Skeletal muscle cell (primary cell): ENCODE results near the gene AACS.
"Not testable (repeated sequence)": the region's sequence is repeated elsewhere in the genome, so short reads cannot be mapped to it uniquely, and the experiment has no call there.

ENCODE experiments used
- DNase-seq: peaks from one replicate; pipeline ENCODE4 v3.0.0-alpha.2; 2010; ENCODE audit warnings: low read depth
- H3K4me3 ChIP-seq: 2 replicates; pipeline ENCODE4 v1.5.1; 2011; ENCODE audit warnings: low read depth, mild to moderate bottlenecking, control low read depth, low read length, moderate library complexity

Gene AACS

DNA sequence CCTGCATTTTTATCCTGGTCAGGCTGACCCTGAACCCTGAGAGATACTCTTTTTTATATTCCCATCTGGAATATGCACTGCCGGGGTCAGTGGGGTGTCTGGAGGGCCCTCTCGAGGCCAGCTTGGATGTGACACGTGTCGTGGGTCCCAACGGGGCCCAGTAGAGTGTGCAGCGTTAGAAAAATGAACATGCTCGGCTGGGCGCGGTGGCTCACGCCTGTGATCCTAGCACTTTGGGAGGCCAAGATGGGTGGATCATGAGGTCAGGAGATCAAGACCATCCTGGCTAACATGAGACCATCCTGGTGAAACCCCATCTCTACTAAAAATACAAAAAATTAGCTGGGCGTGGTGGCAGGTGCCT is 76.0 kb downstream of the AACS start:
- not testable (repeated sequence) for DNase-seq

DNA sequence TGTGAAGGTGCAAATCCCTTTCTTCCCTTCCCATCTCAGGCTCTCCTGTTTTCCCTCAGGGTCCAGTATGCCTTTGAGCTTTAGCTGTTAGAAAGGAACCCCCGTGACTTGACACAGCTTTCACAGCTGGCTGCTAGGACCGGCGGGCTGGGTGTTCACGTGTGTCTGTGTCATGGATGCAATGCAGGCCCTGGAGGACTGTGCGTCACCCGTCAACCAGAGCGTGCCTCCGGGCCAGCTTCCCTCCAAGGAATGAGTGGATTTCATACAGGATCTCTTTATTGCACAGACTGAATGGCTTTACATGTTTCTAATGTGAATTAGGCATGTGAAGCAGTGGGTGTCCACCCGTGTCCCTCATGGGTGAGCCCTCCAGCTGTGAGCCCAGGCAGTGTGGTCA is 77.4 kb downstream of the AACS start:
- peak; percentile 15 for DNase-seq
- H3K4me3 ChIP-seq = no peak overlapping the region

More for the DNA sequence above, 76.0 kb downstream of the AACS start:
- not testable (repeated sequence) for H3K4me3 ChIP-seq

DNA sequence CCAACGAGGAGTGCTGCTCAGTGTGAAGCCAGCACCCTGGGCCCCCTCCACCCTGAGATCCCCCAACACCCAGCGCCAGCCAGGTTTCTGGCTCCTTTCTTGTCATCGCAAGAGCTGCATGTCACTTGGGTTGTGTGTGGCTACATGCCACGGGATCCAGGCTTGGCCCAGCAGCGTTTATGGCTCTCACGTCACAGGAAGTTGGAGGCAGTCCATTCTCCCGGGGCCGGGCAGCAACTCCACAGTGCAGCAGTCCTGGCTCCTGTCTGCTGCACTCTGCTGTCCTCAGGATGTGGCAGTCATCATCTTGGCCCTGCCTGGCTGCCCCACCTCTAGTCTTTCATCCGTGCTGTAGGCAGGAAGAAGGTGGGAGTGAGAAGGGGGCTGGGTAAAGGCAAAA is 78.3 kb downstream of the AACS start:
- DNase-seq = no peak
- no peak overlapping the region for H3K4me3 ChIP-seq

DNA sequence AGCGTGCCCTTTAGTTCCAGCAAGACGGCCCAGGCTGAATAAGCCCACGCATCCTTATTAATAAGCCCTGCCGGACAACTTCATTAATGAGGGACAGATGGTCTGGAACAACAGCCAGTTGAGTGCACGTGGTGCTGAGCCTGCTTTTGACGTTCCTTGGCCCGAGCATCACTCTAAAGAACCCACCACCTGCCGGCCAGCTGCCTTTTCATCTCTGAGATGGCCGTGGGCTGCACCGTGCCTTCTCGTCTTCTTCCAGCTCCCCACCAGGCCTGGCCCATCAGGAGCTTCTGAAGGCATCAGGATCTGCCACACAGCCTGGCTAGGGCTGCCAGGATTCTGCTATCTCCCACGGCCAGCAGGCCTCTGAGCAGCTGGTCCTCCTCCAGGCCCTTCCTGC is 80.0 kb downstream of the AACS start:
- no peak overlapping the region for H3K4me3 ChIP-seq
- no peak for DNase-seq

DNA sequence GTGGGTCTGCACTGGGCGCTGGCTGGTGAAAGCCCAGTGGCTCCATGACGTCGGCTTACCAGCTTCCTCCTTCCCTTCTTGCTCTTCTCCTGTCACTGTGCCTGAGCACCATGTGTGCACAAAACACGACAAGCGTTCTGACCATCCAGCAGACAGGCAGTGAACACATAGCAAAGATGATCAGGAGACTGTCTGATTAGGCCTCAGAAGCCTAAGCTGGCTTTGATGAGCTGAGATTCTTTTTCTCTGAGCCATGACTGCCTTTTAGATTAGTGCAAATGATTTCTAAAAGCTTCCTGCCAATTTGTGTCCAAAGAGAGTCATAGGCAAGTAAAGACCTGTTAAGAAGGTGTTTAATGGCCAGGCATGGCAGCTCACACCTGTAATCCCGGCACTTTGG is 83.1 kb downstream of the AACS start:
- no peak overlapping the region for H3K4me3 ChIP-seq
- DNase-seq = no peak

DNA sequence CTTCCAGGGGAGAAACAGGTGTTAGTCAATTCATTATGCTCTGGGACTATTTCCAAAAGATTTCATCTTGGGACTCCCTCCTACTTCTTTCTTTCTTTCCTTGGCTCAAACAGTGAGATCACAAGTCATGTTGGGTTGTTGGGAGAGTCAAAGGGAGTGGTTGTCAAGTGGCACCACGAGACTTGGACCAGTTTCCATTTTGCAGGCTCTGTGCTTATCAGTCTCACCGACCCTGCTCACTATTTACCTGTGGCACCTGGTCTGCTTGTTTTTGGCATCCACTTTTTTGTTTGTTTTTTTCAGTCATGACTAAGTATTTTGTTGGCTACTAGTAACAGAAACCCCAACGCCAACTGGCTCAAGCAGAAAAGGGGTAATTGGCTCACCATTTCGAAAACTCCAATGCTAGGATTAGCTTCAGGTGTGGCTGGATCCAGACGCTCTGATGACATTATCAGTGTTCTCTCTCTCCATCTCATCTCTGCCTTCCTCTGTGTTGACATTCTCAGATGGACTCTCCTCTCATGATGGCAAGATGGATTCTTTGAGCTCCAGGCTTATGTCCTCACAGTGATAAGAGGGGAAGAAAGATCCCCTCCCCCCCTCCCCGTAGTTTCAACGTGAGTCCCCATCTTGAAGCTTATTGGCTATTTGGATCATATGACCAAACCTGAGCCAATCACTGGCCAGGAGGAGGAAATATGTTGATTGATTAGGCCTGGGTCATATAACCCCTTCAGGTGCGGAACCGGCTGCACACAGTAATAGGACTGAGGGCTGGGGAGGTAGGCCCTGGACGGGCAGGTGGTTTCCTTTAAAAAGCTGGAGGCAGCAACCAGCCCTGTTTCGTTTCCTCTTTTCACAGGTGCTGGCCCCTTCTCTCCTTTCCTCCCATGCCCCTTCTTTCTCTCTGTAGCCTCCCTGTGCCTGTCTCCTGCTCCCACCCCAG is 84.2 kb downstream of the AACS start:
- DNase-seq = no peak
- H3K4me3 ChIP-seq = no peak overlapping the region

GRCh38 chr12:125151284-125151683 is 86.0 kb downstream of the AACS start:
- no peak for DNase-seq
- no peak overlapping the region for H3K4me3 ChIP-seq

DNA sequence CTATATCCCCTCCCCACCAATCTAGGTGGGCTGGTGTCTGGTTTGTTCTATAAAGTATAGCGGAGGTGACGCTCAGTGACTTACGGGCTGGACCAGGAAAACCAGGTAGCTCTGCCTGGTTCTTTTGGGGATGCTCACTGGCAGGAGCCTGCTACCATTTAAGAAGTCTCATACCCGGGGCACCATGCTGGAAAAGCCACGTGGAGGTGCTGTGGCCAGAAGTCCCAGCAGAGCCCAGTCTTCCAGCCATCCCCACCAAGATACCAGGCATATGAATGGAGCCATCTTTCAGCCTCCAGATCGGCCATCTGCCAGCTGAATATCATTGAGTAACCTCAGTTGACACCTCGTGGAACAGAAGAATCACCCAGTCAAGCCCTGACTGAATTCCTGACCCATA is 87.2 kb downstream of the AACS start:
- no peak overlapping the region for H3K4me3 ChIP-seq
- DNase-seq = no peak

- no peak for DNase-seq
Measured at GRCh38 chr12:125155366-125155765, 90.1 kb downstream of the AACS start.

DNA sequence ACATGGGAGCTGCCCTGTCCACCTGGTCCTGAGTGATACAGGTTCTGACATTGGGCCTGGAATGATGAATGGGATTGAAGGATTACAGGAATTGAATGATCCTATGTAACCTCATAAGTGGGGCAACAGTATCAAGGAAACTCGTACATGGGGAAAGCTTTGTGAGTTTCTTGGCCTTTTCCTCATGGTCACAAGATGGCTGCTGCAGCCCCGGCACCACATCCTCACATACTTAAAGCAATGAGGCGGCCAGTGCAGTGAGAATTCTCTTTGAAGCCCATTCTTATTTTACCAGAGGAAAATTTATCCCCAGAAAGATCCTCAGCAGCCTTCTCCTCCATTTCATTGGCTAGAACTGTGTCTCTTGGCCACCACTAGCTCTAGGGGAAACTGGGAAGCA is 91.9 kb downstream of the AACS start:
- H3K4me3 ChIP-seq = no peak overlapping the region
- DNase-seq = no peak

More at GRCh38 chr12:125155366-125155765, 90.1 kb downstream of the AACS start:
- no peak overlapping the region for H3K4me3 ChIP-seq

- no peak overlapping the region for H3K4me3 ChIP-seq
- DNase-seq = no peak
Measured at GRCh38 chr12:125159702-125160101, 94.5 kb downstream of the AACS start.

DNA sequence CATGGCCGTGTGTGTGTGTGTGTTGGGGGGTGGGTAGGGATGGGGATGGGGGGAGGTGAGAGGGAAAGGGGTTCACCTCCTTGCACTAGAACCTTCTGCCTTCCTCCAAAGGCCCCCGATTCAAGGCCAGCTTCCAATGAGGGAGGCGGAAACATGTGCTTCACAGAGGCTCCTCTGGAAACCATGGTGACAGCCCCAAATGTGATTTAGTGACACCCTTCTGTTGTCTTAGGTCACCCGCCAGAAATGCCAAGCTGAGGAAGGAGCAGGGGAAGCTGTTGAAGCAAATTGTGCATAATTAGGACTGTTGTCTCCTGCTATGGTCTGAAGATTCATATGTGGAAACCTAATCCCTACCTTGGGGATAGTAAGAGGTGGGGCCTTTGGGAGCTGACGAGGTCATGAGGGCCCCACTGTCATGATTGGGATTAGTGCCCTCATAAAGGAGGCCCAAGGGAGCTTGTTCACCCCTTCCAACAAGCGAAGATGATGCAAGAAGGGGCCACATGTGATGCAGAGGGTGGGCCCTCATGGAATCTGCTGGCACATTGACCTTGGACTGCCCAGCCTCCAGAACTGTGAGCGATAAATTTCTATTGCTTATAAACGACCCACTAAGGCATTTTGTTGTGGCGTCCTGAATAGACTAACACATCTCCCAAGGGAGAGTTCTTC is 95.2 kb downstream of the AACS start:
- DNase-seq = no peak
- no peak overlapping the region for H3K4me3 ChIP-seq

- DNase-seq = no peak
- H3K4me3 ChIP-seq = no peak overlapping the region
Measured at GRCh38 chr12:125161712-125162022, 96.4 kb downstream of the AACS start.

- H3K4me3 ChIP-seq = no peak overlapping the region
- no peak for DNase-seq
Measured at GRCh38 chr12:125162489-125163028, 97.3 kb downstream of the AACS start.

DNA sequence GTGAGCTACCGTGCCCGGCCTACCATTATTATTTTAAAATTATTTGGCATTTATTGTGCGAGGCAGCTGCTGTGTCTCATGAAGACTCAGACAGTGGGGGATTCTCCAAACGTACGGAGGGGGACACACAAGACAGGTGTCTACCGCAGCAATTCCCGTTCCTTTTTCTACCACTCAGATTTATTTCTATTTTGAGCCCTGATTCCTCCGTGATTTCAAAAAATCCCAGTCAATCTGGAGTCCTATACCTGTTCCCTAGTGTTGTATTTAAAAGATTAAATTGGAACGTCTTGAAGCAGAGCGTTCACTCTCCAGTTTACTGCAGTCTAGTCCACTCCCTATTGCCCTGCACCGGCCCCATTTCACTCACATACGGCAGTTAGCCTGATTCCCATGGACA is 97.9 kb downstream of the AACS start:
- H3K4me3 ChIP-seq = no peak overlapping the region

GRCh38 chr12:125164541-125164940 is 99.3 kb downstream of the AACS start:
- H3K4me3 ChIP-seq = no peak overlapping the region
- DNase-seq = no peak

More for the DNA sequence above, 97.9 kb downstream of the AACS start:
- no peak for DNase-seq

DNA sequence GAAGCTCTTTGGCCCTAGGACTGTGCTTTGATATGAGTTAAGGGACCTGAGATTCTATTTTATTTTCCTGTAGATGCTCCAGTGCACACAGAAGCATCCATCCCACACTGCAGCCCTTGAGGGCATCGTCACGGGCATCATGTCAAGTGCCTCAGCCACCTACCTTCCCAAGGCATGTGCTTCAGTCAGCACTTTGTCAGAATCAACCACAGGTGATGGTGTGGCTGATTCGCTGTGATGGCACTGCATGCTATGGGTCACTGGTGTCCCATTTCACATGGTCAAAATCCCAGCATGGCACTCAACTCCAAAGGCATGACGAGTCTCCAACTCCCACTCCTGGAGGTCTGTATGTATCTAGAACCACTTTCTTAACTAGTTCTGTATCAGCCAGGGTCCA is 100.8 kb downstream of the AACS start:
- no peak overlapping the region for H3K4me3 ChIP-seq
- DNase-seq = no peak

- no peak overlapping the region for H3K4me3 ChIP-seq
- no peak for DNase-seq
Measured at GRCh38 chr12:125167658-125168057, 102.4 kb downstream of the AACS start.

DNA sequence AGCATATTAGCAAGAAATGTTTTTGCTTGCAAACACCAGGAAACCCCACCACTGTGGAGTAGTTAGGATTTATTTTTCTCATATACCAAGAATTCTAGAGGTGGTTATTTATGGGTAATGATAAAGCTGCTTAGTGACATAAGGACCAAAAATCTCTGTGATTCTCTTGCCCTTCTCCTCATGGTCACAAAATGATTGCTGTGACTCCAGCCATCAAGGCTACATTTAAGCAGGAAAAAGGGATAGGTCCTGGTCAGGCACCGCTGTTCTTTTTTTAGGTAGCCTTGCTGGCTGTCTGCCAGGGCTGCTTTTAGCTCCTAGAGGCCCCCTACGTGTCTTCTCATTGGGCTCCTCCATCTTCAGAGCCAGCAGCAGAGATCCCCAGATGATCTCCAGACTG is 104.2 kb downstream of the AACS start:
- no peak for DNase-seq
- H3K4me3 ChIP-seq = no peak overlapping the region

GRCh38 chr12:125169870-125170269 is 104.6 kb downstream of the AACS start:
- H3K4me3 ChIP-seq = no peak overlapping the region
- DNase-seq = no peak

DNA sequence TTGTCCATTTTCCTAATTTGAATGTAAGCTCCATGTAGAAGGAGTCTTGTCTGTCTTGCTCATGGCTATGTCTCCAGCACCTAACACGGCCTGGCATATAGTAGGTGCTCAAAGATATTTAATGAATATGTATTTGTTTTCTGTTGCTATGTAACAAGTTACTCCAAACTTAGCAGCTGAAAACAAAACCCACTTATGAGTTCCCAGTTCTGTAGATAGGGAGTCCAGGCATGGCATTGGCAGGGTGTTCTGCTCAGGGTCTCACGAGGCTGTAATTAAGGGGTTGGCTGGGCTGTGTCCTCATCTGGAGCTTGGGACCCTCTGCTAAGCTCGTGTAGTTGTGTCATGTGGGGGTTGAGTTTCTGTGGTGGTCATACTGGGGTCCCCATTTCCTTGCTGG is 106.0 kb downstream of the AACS start:
- DNase-seq = no peak
- no peak overlapping the region for H3K4me3 ChIP-seq
